SKM-1 (cell line): ENCODE measurements around the gene KRT37.

Experiments
- DNase-seq: peaks from one replicate; lab custom pipeline; 2025; ENCODE audit not compliant: unreplicated experiment; lab: John Stamatoyannopoulos, UW

KRT37 gene

DNA sequence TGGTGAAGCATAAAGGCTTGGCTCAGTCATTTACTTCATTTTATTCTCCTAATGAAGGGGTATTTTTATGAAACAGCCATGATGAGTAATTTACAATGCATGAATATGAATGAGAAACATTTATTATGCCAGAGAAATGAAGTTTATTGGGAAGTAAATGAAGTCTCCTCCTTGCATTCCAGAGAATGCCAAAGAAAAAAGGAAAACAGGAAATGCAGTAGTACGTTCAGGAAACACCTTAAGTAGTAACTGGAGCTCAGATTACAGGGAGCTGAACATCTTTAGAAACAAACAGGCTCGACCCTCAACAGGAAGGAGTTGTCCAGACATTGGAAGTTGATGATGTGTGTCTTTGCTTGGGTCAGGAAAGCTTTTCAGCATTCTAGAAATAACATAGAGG is 46.8 kb downstream of the KRT37 start:
- DNase-seq = no peak
